GM06990 (cell line): ENCODE measurements around the gene MSI2.

Experiments
- DNase-seq: peaks from one replicate; pipeline ENCODE4 v3.0.0-alpha.2; 2011; ENCODE audit not compliant: insufficient read length; ENCODE audit errors: extremely low read depth
- H3K27me3 ChIP-seq: replicated peaks from 2 replicates; pipeline ENCODE4 v1.6.0; 2011; ENCODE audit warnings: low read length; ENCODE audit not compliant: control insufficient read depth, insufficient read depth
- H3K36me3 ChIP-seq: 2 replicates; pipeline ENCODE4 v1.5.1; 2011; ENCODE audit warnings: low read length; ENCODE audit not compliant: control insufficient read depth, insufficient read depth
- H3K4me3 ChIP-seq: replicated peaks from 2 replicates; pipeline ENCODE4 v1.5.1; 2011; ENCODE audit warnings: low read depth, mild to moderate bottlenecking, control low read depth, low read length
- CTCF ChIP-seq: IDR thresholded peaks from 2 replicates; pipeline ENCODE4 v1.5.1; 2011; ENCODE audit warnings: low read length, control low read depth, mild to moderate bottlenecking, inconsistent platforms; ENCODE audit not compliant: insufficient read depth, poor library complexity, severe bottlenecking

The MSI2 gene

GRCh38 chr17:57278740-57279387, 22.5 kb downstream of the MSI2 start:
- H3K27me3 ChIP-seq = no peaks in the 10 kb centered on the region
- no peak overlapping the region for H3K4me3 ChIP-seq
- no peak for DNase-seq
- peaks cover 11% of the 10 kb centered on the region for H3K36me3 ChIP-seq
- no peak for TF ChIP-seq CTCF

GRCh38 chr17:57279432-57279831, 23.1 kb downstream of the MSI2 start:
- Histone ChIP-seq H3K27me3 (no peaks in the 10 kb centered on the region), H3K36me3 (peaks cover 11% of the 10 kb centered on the region), H3K4me3 (no peak overlapping the region)
- no peak for TF ChIP-seq CTCF
- no peak for DNase-seq

- no peaks in the 10 kb centered on the region for H3K27me3 ChIP-seq
- no peak overlapping the region for H3K4me3 ChIP-seq
- H3K36me3 ChIP-seq = peaks cover 10% of the 10 kb centered on the region
- no peak for DNase-seq
- TF ChIP-seq CTCF = no peak
Measured at GRCh38 chr17:57281887-57282286, 25.6 kb downstream of the MSI2 start.

- Histone ChIP-seq H3K27me3 (no peaks in the 10 kb centered on the region), H3K4me3 (no peak overlapping the region), H3K36me3 (peaks cover 10% of the 10 kb centered on the region)
- DNase-seq = no peak
- TF ChIP-seq CTCF = no peak
Measured at GRCh38 chr17:57282296-57282695, 26.0 kb downstream of the MSI2 start.

GRCh38 chr17:57283203-57283971, 27.1 kb downstream of the MSI2 start:
- DNase-seq = no peak
- Histone ChIP-seq H3K4me3 (no peak overlapping the region), H3K36me3 (peaks cover 12% of the 10 kb centered on the region), H3K27me3 (no peaks in the 10 kb centered on the region)
- no peak for TF ChIP-seq CTCF

- Histone ChIP-seq H3K4me3 (no peak overlapping the region), H3K27me3 (no peaks in the 10 kb centered on the region), H3K36me3 (peaks cover 10% of the 10 kb centered on the region)
- no peak for DNase-seq
- TF ChIP-seq CTCF = no peak
Measured at GRCh38 chr17:57284583-57284982, 28.3 kb downstream of the MSI2 start.
